H1 (cell line): Measurements from ENCODE around the gene TGFA. TPM values are rescaled to one million over a fixed set of nuclear protein-coding genes. Genes with fewer than 3 reads are reported as not detected.

Source experiments
- BCL11A ChIP-seq, 2 experiments: IDR thresholded peaks; one replicate each; pipeline ENCODE4 v1.6.1; 2011; ENCODE audit warnings: low read depth in 2 of 2, low read length in 2 of 2, mild to moderate bottlenecking in 2 of 2
- CHD7 ChIP-seq: fragments of 300-600 bp; sonication (generic); IDR thresholded peaks from 2 replicates; pipeline ENCODE4 v1.7.1; 2012; ENCODE audit warnings: low read length, moderate library complexity, mild to moderate bottlenecking, inconsistent platforms; ENCODE audit not compliant: insufficient replicate concordance
- CTBP2 ChIP-seq: IDR thresholded peaks from 2 replicates; pipeline ENCODE4 v1.7.0; 2011; ENCODE audit warnings: borderline replicate concordance, mild to moderate bottlenecking, moderate library complexity, mixed read lengths, low read length; ENCODE audit not compliant: insufficient read depth, insufficient read length
- RAD21 ChIP-seq, 2 experiments: IDR thresholded peaks in 1 of 2; conservative IDR thresholded peaks in 1 of 2; 2 replicates each; pipeline ENCODE4 v1.6.1; 2011; ENCODE audit warnings: low read depth in 2 of 2, low read length in 2 of 2, improper control_type of control experiment in 1 of 2, inconsistent platforms in 1 of 2, mild to moderate bottlenecking in 1 of 2, moderate library complexity in 1 of 2
- SP4 ChIP-seq: IDR thresholded peaks from 2 replicates; pipeline ENCODE4 v1.6.1; 2012; ENCODE audit warnings: low read length, inconsistent platforms
- TAF7 ChIP-seq: optimal IDR thresholded peaks from 2 replicates; pipeline ENCODE3; 2011; ENCODE audit warnings: low read depth, mild to moderate bottlenecking, inconsistent platforms, low read length, moderate library complexity, borderline replicate concordance
- YY1 ChIP-seq: IDR thresholded peaks from 2 replicates; pipeline ENCODE4 v1.6.1; 2011; ENCODE audit warnings: low read depth, mild to moderate bottlenecking, low read length
- polyA plus RNA-seq, 7 experiments: library from polyadenylated mRNA; depleted of rRNA in 3 of 7; stranded (reverse) in 5 of 7; unstranded in 2 of 7; fragments of >200 nt in 5 of 7; fragments of 200-250 nt in 2 of 7; gene quantifications; 1 replicate in 5 of 7; 2 replicates in 1 of 7; 4 replicates in 1 of 7; pipeline versions ENCODE4 v1.2.1 to v1.2.3, GENCODE V29; 2011 to 2013; ENCODE audit warnings: missing spikeins in 2 of 7, mixed read lengths in 2 of 7
- total RNA-seq: library from RNA; stranded (reverse); fragmentation: NEBNext Ultra II Directional; extraction: Animal tissue kit (Norgen Biotek cat#: 25700); gene quantifications from 2 replicates; pipeline ENCODE4 v1.2.1, GENCODE V29; 2021

TGFA gene
- total and polyA plus RNA-seq, 2 of the 8 experiments (the other 6 are each of a cell fraction or from before 2014, with no cell fraction given): 1.8 to 3.7 TPM

- TF ChIP-seq CHD7 (no peak), RAD21 (IDR thresholded peaks at IDR 0.05 in 1 of 2, conservative IDR thresholded peaks at IDR 0.05 in 1 of 2; ENCODE audit: low read depth in 2 of 2, low read length in 2 of 2) (no peak), BCL11A (IDR thresholded peaks at IDR 0.05; ENCODE audit: low read depth in 2 of 2, low read length in 2 of 2) (no peak), CTBP2 (no peak), TAF7 (no peak), YY1 (no peak), SP4 (no peak)
Observed at GRCh38 chr2:70463997-70464396, 89.6 kb downstream of the TGFA start (continued).
